ENCODE measurements around the gene MVD. TPM values are rescaled to one million over a fixed set of nuclear protein-coding genes. Genes with fewer than 3 reads are reported as not detected.

The MVD gene
- total and polyA plus RNA-seq, 10 of the 15 experiments (the other 5 are each of a cell fraction or from before 2014, with no cell fraction given) = 5.0 to 147 (median 65.0) TPM

DNA sequence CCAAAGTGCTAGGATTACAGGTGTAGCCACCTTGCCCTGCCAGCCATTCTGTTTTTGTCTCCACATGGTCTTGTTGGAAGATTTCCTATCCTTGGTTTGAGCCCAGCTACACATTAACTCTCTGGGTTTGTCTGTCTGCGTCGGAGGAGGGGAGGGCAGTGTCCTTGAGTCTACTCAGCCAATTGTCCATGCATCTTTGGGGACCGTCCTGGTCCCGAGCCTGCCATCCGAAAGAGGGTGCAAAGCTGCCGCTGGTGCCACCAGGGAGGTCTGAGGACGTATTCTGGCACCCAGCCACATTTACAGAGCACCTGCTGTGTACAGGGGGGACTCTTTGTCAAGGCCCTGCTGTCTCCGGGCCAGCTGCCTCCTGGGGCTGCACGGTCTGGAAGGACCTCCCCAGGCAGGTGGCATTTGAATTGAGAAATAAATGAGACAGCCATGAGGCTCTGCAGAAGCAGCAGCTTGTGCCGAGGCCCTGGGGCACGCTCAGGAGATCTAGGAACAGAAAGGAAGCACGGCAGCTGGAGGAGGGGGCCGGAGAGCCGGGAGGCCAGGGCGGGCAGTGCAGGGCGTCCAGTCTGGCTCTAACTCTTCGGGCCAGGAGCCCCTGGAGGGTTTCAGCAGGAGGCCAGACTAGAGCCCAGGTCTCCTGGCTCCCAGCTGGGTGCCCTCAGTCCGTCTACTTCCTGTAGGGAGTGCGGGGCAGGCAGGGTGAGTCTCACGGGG lies 13.5 kb downstream of the MVD start:
- Histone ChIP-seq H3K4me1 (ENCODE audit: control insufficient read depth, insufficient read depth, low read length) (peaks cover 22% of the 10 kb centered on the region), H3K36me3 (ENCODE audit: control insufficient read depth in 2 of 2, insufficient read depth in 2 of 2, low read length in 1 of 2) (peaks cover 0 to 6% of the 10 kb centered on the region in 2 experiments), H2AFZ (ENCODE audit: control insufficient read depth, low read depth, low read length) (no peak overlapping the region), H3K4me3 (peak overlapping the region; percentile 98), H3K9ac (ENCODE audit: control insufficient read depth, insufficient read depth, low read length) (peak overlapping the region; percentile 87), H3K27me3 (replicated peaks in 1 of 2; ENCODE audit: control insufficient read depth in 2 of 2, insufficient read depth in 2 of 2, low read length in 1 of 2) (no peaks in the 10 kb centered on the region), H4K20me1 (ENCODE audit: control insufficient read depth, insufficient read depth) (peaks cover 7% of the 10 kb centered on the region; the same call in 1 of the 2 replicates), H3K79me2 (ENCODE audit: control insufficient read depth, insufficient read depth, low read length) (peaks cover 36% of the 10 kb centered on the region), H3K9me3 (replicated peaks; ENCODE audit: control insufficient read depth, insufficient read depth, low read length) (no peaks in the 10 kb centered on the region), H3K27ac (ENCODE audit: control insufficient read depth, insufficient read depth) (peak overlapping the region; percentile 96), H3K4me2 (ENCODE audit: control insufficient read depth, insufficient read depth) (peak overlapping the region; percentile 75)
- intact Hi-C loops (cut with micrococcal nuclease; ENCODE audit: unreplicated experiment) = no loop called here
- CTCF ChIA-PET = interaction anchor here (0.5 to 1.9 kb wide), 5 partner anchors 16 to 53 kb away, joined by 3 to 4 read pairs (median 3); no protein-coding TSS in a partner anchor
- ATAC-seq (no peak), DNase-seq (ENCODE audit: low read depth, low spot score) (no peak), FAIRE-seq (no peak)
- POLR2A ChIA-PET = interaction anchor here (0.7 to 1.9 kb wide), 8 partner anchors 10 to 161 kb away, joined by 3 to 15 read pairs (median 5); partner anchors contain the start of genes MVD and ZC3H18
- RAD21 ChIA-PET (ENCODE audit: unreplicated experiment) = interaction anchor here (0.5 to 1.7 kb wide), 4 partner anchors 12 to 256 kb away, joined by 3 to 6 read pairs (median 4); partner anchors contain the start of gene IL17C
- SMC1A ChIA-PET (ENCODE audit: uncharacterized antibody, unreplicated experiment) = interaction anchor here (1.1 to 1.3 kb wide), 2 partner anchors 16 to 56 kb away, joined by 3 to 4 read pairs; no protein-coding TSS in a partner anchor
- TF ChIP-seq POLR2AphosphoS2 (IDR thresholded peaks at IDR 0.05; ENCODE audit: low read depth, low read length) (0 out of 2 replicates have a peak, but pooled peaks have one; percentile 10), TCF12 (IDR thresholded peaks at IDR 0.05; ENCODE audit: low read depth, low read length) (no peak), LARP7 (IDR thresholded peaks at IDR 0.05) (no peak), POLR2AphosphoS5 (IDR thresholded peaks at IDR 0.05; ENCODE audit: low read length) (peak; percentile 22; the same call in 1 of the 2 replicates)
- 24% methylated on average over 20 of the region's 20 CpGs for WGBS (ENCODE audit: insufficient coverage, insufficient replicate concordance, low lambda C conversion rate, missing lambda C conversion rate)
- no TSS peak for BruUV-seq (replicated peaks)
- in situ Hi-C loops (cut with MboI) = no loop called here

All from GM12878 (cell line).